ENCODE data around the gene DAP. TPM values are rescaled to one million over a fixed set of nuclear protein-coding genes. Genes with fewer than 3 reads are reported as not detected.
"Not testable (repeated sequence)": the region's sequence is repeated elsewhere in the genome, so short reads cannot be mapped to it uniquely, and the experiment has no call there.

The DAP gene
- total RNA-seq, 1 experiment from 2014 or later: 77.6 TPM

- no peaks in the 10 kb centered on the region for H3K9me3 ChIP-seq
- Mint-ChIP-seq H3K9me3 (ENCODE audit: unreplicated experiment) (no peaks in the 10 kb centered on the region), H3K36me3 (ENCODE audit: insufficient read depth, unreplicated experiment) (no peaks in the 10 kb centered on the region), H3K27ac (ENCODE audit: unreplicated experiment) (no peak overlapping the region), H3K4me3 (ENCODE audit: unreplicated experiment) (no peak overlapping the region), H3K4me1 (ENCODE audit: low read depth, unreplicated experiment) (peaks cover 6% of the 10 kb centered on the region), H3K27me3 (ENCODE audit: insufficient read depth, unreplicated experiment) (no peaks in the 10 kb centered on the region)
- no TSS peak for BruUV-seq (replicated peaks)
- ChIA-PET CTCF (no interaction called here), POLR2A (no interaction called here)
- H3K4me3 ChIP-seq (ENCODE audit: low read depth, low read length): no peak overlapping the region
- H3K36me3 ChIP-seq (ENCODE audit: control insufficient read depth, insufficient read depth, low read length): no peaks in the 10 kb centered on the region; the same call in 1 of the 2 replicates
- DNase-seq: no peak
- H3K27me3 ChIP-seq (replicated peaks; ENCODE audit: control insufficient read depth, insufficient read depth, low read length): no peaks in the 10 kb centered on the region
- TF ChIP-seq CTCF (IDR thresholded peaks at IDR 0.05; ENCODE audit: insufficient read depth in 1 of 2, low read depth in 1 of 2, low read length in 1 of 2, severe bottlenecking in 1 of 2, unreplicated experiment in 1 of 2): no peak
- intact Hi-C loops (cut with micrococcal nuclease; ENCODE audit: unreplicated experiment): no loop called here
- no peaks in the 10 kb centered on the region for H3K4me1 ChIP-seq
Observed at GRCh38 chr5:10725636-10726035, 35.4 kb downstream of the DAP start.

GRCh38 chr5:10724781-10725507 is 36.1 kb downstream of the DAP start:
- H3K27ac Mint-ChIP-seq (ENCODE audit: unreplicated experiment): no peak overlapping the region
- no peak overlapping the region for H3K4me3 ChIP-seq (ENCODE audit: low read depth, low read length)
- peaks cover 1% of the 10 kb centered on the region for H3K36me3 ChIP-seq (ENCODE audit: control insufficient read depth, insufficient read depth, low read length)
- H3K9me3 ChIP-seq: no peaks in the 10 kb centered on the region
- no peak overlapping the region for H3K4me3 Mint-ChIP-seq (ENCODE audit: unreplicated experiment)
- CTCF ChIA-PET: no interaction called here
- H3K4me1 Mint-ChIP-seq (ENCODE audit: low read depth, unreplicated experiment): peaks cover 6% of the 10 kb centered on the region
- H3K36me3 Mint-ChIP-seq (ENCODE audit: insufficient read depth, unreplicated experiment): peaks cover 5% of the 10 kb centered on the region
- DNase-seq: no peak
- TF ChIP-seq CTCF (IDR thresholded peaks at IDR 0.05; ENCODE audit: insufficient read depth in 1 of 2, low read depth in 1 of 2, low read length in 1 of 2, severe bottlenecking in 1 of 2, unreplicated experiment in 1 of 2): no peak
- no peaks in the 10 kb centered on the region for H3K4me1 ChIP-seq
- intact Hi-C loops (cut with micrococcal nuclease; ENCODE audit: unreplicated experiment): no loop called here
- no TSS peak for BruUV-seq (replicated peaks)
- no peaks in the 10 kb centered on the region for H3K9me3 Mint-ChIP-seq (ENCODE audit: unreplicated experiment)
- no peaks in the 10 kb centered on the region for H3K27me3 Mint-ChIP-seq (ENCODE audit: insufficient read depth, unreplicated experiment)
- H3K27me3 ChIP-seq (replicated peaks; ENCODE audit: control insufficient read depth, insufficient read depth, low read length): no peaks in the 10 kb centered on the region
- POLR2A ChIA-PET: no interaction called here

GRCh38 chr5:10723514-10723913 is 37.5 kb downstream of the DAP start:
- H3K9me3 ChIP-seq: no peaks in the 10 kb centered on the region
- no TSS peak for BruUV-seq (replicated peaks)
- ChIA-PET POLR2A (no interaction called here), CTCF (no interaction called here)
- Mint-ChIP-seq H3K27ac (ENCODE audit: unreplicated experiment) (no peak overlapping the region), H3K4me3 (ENCODE audit: unreplicated experiment) (no peak overlapping the region), H3K27me3 (ENCODE audit: insufficient read depth, unreplicated experiment) (no peaks in the 10 kb centered on the region), H3K4me1 (ENCODE audit: low read depth, unreplicated experiment) (peaks cover 6% of the 10 kb centered on the region), H3K36me3 (ENCODE audit: insufficient read depth, unreplicated experiment) (peaks cover 7% of the 10 kb centered on the region), H3K9me3 (ENCODE audit: unreplicated experiment) (no peaks in the 10 kb centered on the region)
- TF ChIP-seq CTCF (IDR thresholded peaks at IDR 0.05; ENCODE audit: insufficient read depth in 1 of 2, low read depth in 1 of 2, low read length in 1 of 2, severe bottlenecking in 1 of 2, unreplicated experiment in 1 of 2): no peak
- no peak overlapping the region for H3K4me3 ChIP-seq (ENCODE audit: low read depth, low read length)
- H3K27me3 ChIP-seq (replicated peaks; ENCODE audit: control insufficient read depth, insufficient read depth, low read length): no peaks in the 10 kb centered on the region
- intact Hi-C loops (cut with micrococcal nuclease; ENCODE audit: unreplicated experiment): no loop called here
- H3K36me3 ChIP-seq (ENCODE audit: control insufficient read depth, insufficient read depth, low read length): peaks cover 1% of the 10 kb centered on the region
- H3K4me1 ChIP-seq: no peaks in the 10 kb centered on the region
- no peak for DNase-seq

GRCh38 chr5:10720766-10721165 is 40.3 kb downstream of the DAP start:
- H3K36me3 ChIP-seq (ENCODE audit: control insufficient read depth, insufficient read depth, low read length); H3K4me3 Mint-ChIP-seq (ENCODE audit: unreplicated experiment); H3K27me3 ChIP-seq (replicated peaks; ENCODE audit: control insufficient read depth, insufficient read depth, low read length); H3K27me3 Mint-ChIP-seq (ENCODE audit: insufficient read depth, unreplicated experiment); H3K27ac Mint-ChIP-seq (ENCODE audit: unreplicated experiment); CTCF ChIA-PET; H3K4me1 ChIP-seq; H3K4me3 ChIP-seq (ENCODE audit: low read depth, low read length); POLR2A ChIA-PET; BruUV-seq (replicated peaks); DNase-seq; H3K9me3 Mint-ChIP-seq (ENCODE audit: unreplicated experiment); H3K36me3 Mint-ChIP-seq (ENCODE audit: insufficient read depth, unreplicated experiment); H3K9me3 ChIP-seq; intact Hi-C loops (cut with micrococcal nuclease; ENCODE audit: unreplicated experiment); H3K4me1 Mint-ChIP-seq (ENCODE audit: low read depth, unreplicated experiment): not testable (repeated sequence)

Measured in Caco-2 (cell line).